ENCODE measurements around the gene CYFIP1. TPM values are rescaled to one million over a fixed set of nuclear protein-coding genes. Genes with fewer than 3 reads are reported as not detected.

Gene CYFIP1
- polyA plus RNA-seq, 3 donors = 90.9 to 100 (median 95.8) TPM

Other genes with a start within 250 kb of the CYFIP1 start
- gene NIPA1, start 193.7 kb downstream of the CYFIP1 start, polyA plus RNA-seq (ENCODE audit: insufficient read length in 3 of 3) = 10 to 100 TPM; 11.9 to 13.1 (median 12.8) TPM
- 10 to 100 TPM; 52.1 to 61.4 (median 59.8) TPM for gene NIPA2, start 141.7 kb downstream of the CYFIP1 start, polyA plus RNA-seq (ENCODE audit: insufficient read length in 3 of 3)
- gene TUBGCP5, start 59.2 kb upstream of the CYFIP1 start, polyA plus RNA-seq (ENCODE audit: insufficient read length in 3 of 3) = 10 to 100 TPM; 21.5 to 35.6 (median 30.2) TPM
- not detected for gene GOLGA6L1, start 156.5 kb upstream of the CYFIP1 start, polyA plus RNA-seq (ENCODE audit: insufficient read length in 3 of 3)

Data from renal cortex interstitium (tissue), 3 donors.